ENCODE measurements around the gene GUCY1A1.

The GUCY1A1 gene

GRCh38 chr4:155722816-155723499 lies 56.3 kb downstream of the GUCY1A1 start:
- TF ChIP-seq GATA3 (IDR thresholded peaks at IDR 0.05; ENCODE audit: low read depth, low read length) = no peak
- TF ChIP-seq GATA2 (IDR thresholded peaks at IDR 0.05; ENCODE audit: low read depth, low read length) = no peak

GRCh38 chr4:155724731-155725130 lies 58.1 kb downstream of the GUCY1A1 start:
- no peak for TF ChIP-seq GATA2 (IDR thresholded peaks at IDR 0.05; ENCODE audit: low read depth, low read length)
- no peak for TF ChIP-seq GATA3 (IDR thresholded peaks at IDR 0.05; ENCODE audit: low read depth, low read length)

- TF ChIP-seq GATA2 (IDR thresholded peaks at IDR 0.05; ENCODE audit: low read depth, low read length) (no peak), GATA3 (IDR thresholded peaks at IDR 0.05; ENCODE audit: low read depth, low read length) (no peak)
Measured at GRCh38 chr4:155734065-155734464, 67.4 kb downstream of the GUCY1A1 start.

GRCh38 chr4:155734951-155735350 lies 68.3 kb downstream of the GUCY1A1 start:
- no peak for TF ChIP-seq GATA3 (IDR thresholded peaks at IDR 0.05; ENCODE audit: low read depth, low read length)
- no peak for TF ChIP-seq GATA2 (IDR thresholded peaks at IDR 0.05; ENCODE audit: low read depth, low read length)

- TF ChIP-seq GATA2 (IDR thresholded peaks at IDR 0.05; ENCODE audit: low read depth, low read length) = no peak
- no peak for TF ChIP-seq GATA3 (IDR thresholded peaks at IDR 0.05; ENCODE audit: low read depth, low read length)
Measured at GRCh38 chr4:155735496-155735895, 68.8 kb downstream of the GUCY1A1 start.

- no peak for TF ChIP-seq GATA3 (IDR thresholded peaks at IDR 0.05; ENCODE audit: low read depth, low read length)
- TF ChIP-seq GATA2 (IDR thresholded peaks at IDR 0.05; ENCODE audit: low read depth, low read length) = no peak
Measured at GRCh38 chr4:155738548-155738947, 71.9 kb downstream of the GUCY1A1 start.

- TF ChIP-seq GATA2 (IDR thresholded peaks at IDR 0.05; ENCODE audit: low read depth, low read length) = no peak
- no peak for TF ChIP-seq GATA3 (IDR thresholded peaks at IDR 0.05; ENCODE audit: low read depth, low read length)
Measured at GRCh38 chr4:155741546-155741945, 74.9 kb downstream of the GUCY1A1 start.

- TF ChIP-seq GATA3 (IDR thresholded peaks at IDR 0.05; ENCODE audit: low read depth, low read length) (no peak), GATA2 (IDR thresholded peaks at IDR 0.05; ENCODE audit: low read depth, low read length) (no peak)
Measured at GRCh38 chr4:155742310-155743015, 75.8 kb downstream of the GUCY1A1 start.

GRCh38 chr4:155745984-155746383 lies 79.3 kb downstream of the GUCY1A1 start:
- TF ChIP-seq GATA2 (IDR thresholded peaks at IDR 0.05; ENCODE audit: low read depth, low read length) (no peak), GATA3 (IDR thresholded peaks at IDR 0.05; ENCODE audit: low read depth, low read length) (no peak)

- TF ChIP-seq GATA3 (IDR thresholded peaks at IDR 0.05; ENCODE audit: low read depth, low read length) (no peak), GATA2 (IDR thresholded peaks at IDR 0.05; ENCODE audit: low read depth, low read length) (no peak)
Measured at GRCh38 chr4:155748039-155748438, 81.4 kb downstream of the GUCY1A1 start.

- TF ChIP-seq GATA3 (IDR thresholded peaks at IDR 0.05; ENCODE audit: low read depth, low read length) (no peak), GATA2 (IDR thresholded peaks at IDR 0.05; ENCODE audit: low read depth, low read length) (no peak)
Measured at GRCh38 chr4:155749041-155749440, 82.4 kb downstream of the GUCY1A1 start.

GRCh38 chr4:155751569-155751968 lies 84.9 kb downstream of the GUCY1A1 start:
- TF ChIP-seq GATA3 (IDR thresholded peaks at IDR 0.05; ENCODE audit: low read depth, low read length) = no peak
- TF ChIP-seq GATA2 (IDR thresholded peaks at IDR 0.05; ENCODE audit: low read depth, low read length) = no peak

- TF ChIP-seq GATA3 (IDR thresholded peaks at IDR 0.05; ENCODE audit: low read depth, low read length) (no peak), GATA2 (IDR thresholded peaks at IDR 0.05; ENCODE audit: low read depth, low read length) (no peak)
Measured at GRCh38 chr4:155757745-155758265, 91.2 kb downstream of the GUCY1A1 start.

- TF ChIP-seq GATA2 (IDR thresholded peaks at IDR 0.05; ENCODE audit: low read depth, low read length) (no peak), GATA3 (IDR thresholded peaks at IDR 0.05; ENCODE audit: low read depth, low read length) (no peak)
Measured at GRCh38 chr4:155758481-155759371, 92.1 kb downstream of the GUCY1A1 start, which contains the start of gene GUCY1B1. TSS of gene GUCY1B1 (plus strand) at chr4:155759021. CDS start at chr4:155759141, 120 bp downstream.
